GM10248 (cell line): ENCODE measurements around the gene ANKMY2.

Source experiments
- CTCF ChIA-PET: fragments of 300-600 bp; sonication (Branson Sonifier 250); formaldehyde crosslinking; extraction: SDS; loops from one replicate; lab custom pipeline; 2021; ENCODE audit warnings: antibody characterized with exemption; lab: Yijun Ruan, JAX
- POLR2A ChIA-PET: fragments of 350-650 bp; sonication (Branson Sonifier 250); formaldehyde crosslinking; extraction: SDS; loops from one replicate; lab custom pipeline; 2020; ENCODE audit warnings: antibody characterized with exemption; lab: Yijun Ruan, JAX
- DNase-seq: peaks from one replicate; pipeline ENCODE4 v3.0.0; 2012; ENCODE audit errors: extremely low spot score
- TF ChIP-seq, protein P1 (sequence below): IDR thresholded peaks from 2 replicates; pipeline ENCODE4 v1.5.1; 2012; ENCODE audit warnings: mild to moderate bottlenecking, low read depth; ENCODE audit errors: extremely low read depth, missing control alignments, control extremely low read depth

ANKMY2 gene

GRCh38 chr7:16590424-16590823 lies 55.1 kb downstream of the ANKMY2 start:
- ChIA-PET CTCF (interaction anchor here (1.0 kb wide), 1 partner anchor 26 kb away, joined by 3 read pairs; no protein-coding TSS in a partner anchor), POLR2A (no interaction called here)
- TF ChIP-seq, protein P1, sequence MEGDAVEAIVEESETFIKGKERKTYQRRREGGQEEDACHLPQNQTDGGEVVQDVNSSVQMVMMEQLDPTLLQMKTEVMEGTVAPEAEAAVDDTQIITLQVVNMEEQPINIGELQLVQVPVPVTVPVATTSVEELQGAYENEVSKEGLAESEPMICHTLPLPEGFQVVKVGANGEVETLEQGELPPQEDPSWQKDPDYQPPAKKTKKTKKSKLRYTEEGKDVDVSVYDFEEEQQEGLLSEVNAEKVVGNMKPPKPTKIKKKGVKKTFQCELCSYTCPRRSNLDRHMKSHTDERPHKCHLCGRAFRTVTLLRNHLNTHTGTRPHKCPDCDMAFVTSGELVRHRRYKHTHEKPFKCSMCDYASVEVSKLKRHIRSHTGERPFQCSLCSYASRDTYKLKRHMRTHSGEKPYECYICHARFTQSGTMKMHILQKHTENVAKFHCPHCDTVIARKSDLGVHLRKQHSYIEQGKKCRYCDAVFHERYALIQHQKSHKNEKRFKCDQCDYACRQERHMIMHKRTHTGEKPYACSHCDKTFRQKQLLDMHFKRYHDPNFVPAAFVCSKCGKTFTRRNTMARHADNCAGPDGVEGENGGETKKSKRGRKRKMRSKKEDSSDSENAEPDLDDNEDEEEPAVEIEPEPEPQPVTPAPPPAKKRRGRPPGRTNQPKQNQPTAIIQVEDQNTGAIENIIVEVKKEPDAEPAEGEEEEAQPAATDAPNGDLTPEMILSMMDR: no peak
- no peak for DNase-seq

GRCh38 chr7:16589881-16590280 lies 55.7 kb downstream of the ANKMY2 start:
- CTCF ChIA-PET: no interaction called here
- POLR2A ChIA-PET: no interaction called here
- DNase-seq: no peak
- TF ChIP-seq, protein P1: no peak

- ChIA-PET CTCF (interaction anchor here (1.2 to 1.5 kb wide), 3 partner anchors 10 to 23 kb away, joined by 3 to 5 read pairs (median 4); no protein-coding TSS in a partner anchor), POLR2A (no interaction called here)
- TF ChIP-seq, protein P1: no peak
- DNase-seq: no peak
Observed at GRCh38 chr7:16587790-16588189, 57.8 kb downstream of the ANKMY2 start.

GRCh38 chr7:16587129-16587528 lies 58.4 kb downstream of the ANKMY2 start:
- ChIA-PET POLR2A (no interaction called here), CTCF (interaction anchor here (1.2 to 1.5 kb wide), 3 partner anchors 10 to 23 kb away, joined by 3 to 5 read pairs (median 4); no protein-coding TSS in a partner anchor)

GRCh38 chr7:16586081-16586874 lies 59.3 kb downstream of the ANKMY2 start:
- POLR2A ChIA-PET: no interaction called here
- no peak for DNase-seq
- CTCF ChIA-PET: interaction anchor here (1.2 to 1.7 kb wide), 2 partner anchors 22 kb away, joined by 5 to 7 read pairs; no protein-coding TSS in a partner anchor
- TF ChIP-seq, protein P1: no peak

More at GRCh38 chr7:16587129-16587528, 58.4 kb downstream of the ANKMY2 start:
- no peak for DNase-seq
- TF ChIP-seq, protein P1: no peak

GRCh38 chr7:16585540-16585939 lies 60.0 kb downstream of the ANKMY2 start:
- TF ChIP-seq, protein P1: no peak
- POLR2A ChIA-PET: no interaction called here
- CTCF ChIA-PET: interaction anchor here (1.7 kb wide), 1 partner anchor 21 kb away, joined by 7 read pairs; no protein-coding TSS in a partner anchor
- DNase-seq: no peak
